T-helper 2 cell treated with Interferon-gamma antibody and Interleukin-4, amounts not matched to agents 5 μg/mL and 100 μg/mL, for 36 hours (primary cell): ENCODE data around the gene PTPRG.
"Not testable (repeated sequence)": the region's sequence is repeated elsewhere in the genome, so short reads cannot be mapped to it uniquely, and the experiment has no call there.

Experiments used
- DNase-seq: peaks from one replicate; pipeline ENCODE4 v3.0.0; 2021; ENCODE audit warnings: low spot score
- H3K27ac Mint-ChIP-seq: one replicate; pipeline ENCODE4 v1.8.0; 2021; ENCODE audit warnings: mild to moderate bottlenecking, mixed read lengths
- H3K27me3 Mint-ChIP-seq: one replicate; pipeline ENCODE4 v1.8.0; 2021; ENCODE audit warnings: low read depth, mixed read lengths
- H3K36me3 Mint-ChIP-seq: one replicate; pipeline ENCODE4 v1.8.0; 2021; ENCODE audit warnings: low read depth, mixed read lengths
- H3K4me1 Mint-ChIP-seq: one replicate; pipeline ENCODE4 v1.8.0; 2021; ENCODE audit warnings: low read depth, mixed read lengths
- H3K4me3 Mint-ChIP-seq: one replicate; pipeline ENCODE4 v1.8.0; 2022; ENCODE audit warnings: mild to moderate bottlenecking, moderate library complexity, mixed read lengths
- H3K9me3 Mint-ChIP-seq: one replicate; pipeline ENCODE4 v1.8.0; 2021; ENCODE audit warnings: mixed read lengths

PTPRG gene

GRCh38 chr3:61739640-61740039, 178.3 kb downstream of the PTPRG start:
- Mint-ChIP-seq H3K4me3 (no peak overlapping the region), H3K27ac (no peak overlapping the region), H3K4me1 (no peaks in the 10 kb centered on the region), H3K27me3 (no peaks in the 10 kb centered on the region), H3K9me3 (no peaks in the 10 kb centered on the region), H3K36me3 (no peaks in the 10 kb centered on the region)
- DNase-seq: no peak

DNA sequence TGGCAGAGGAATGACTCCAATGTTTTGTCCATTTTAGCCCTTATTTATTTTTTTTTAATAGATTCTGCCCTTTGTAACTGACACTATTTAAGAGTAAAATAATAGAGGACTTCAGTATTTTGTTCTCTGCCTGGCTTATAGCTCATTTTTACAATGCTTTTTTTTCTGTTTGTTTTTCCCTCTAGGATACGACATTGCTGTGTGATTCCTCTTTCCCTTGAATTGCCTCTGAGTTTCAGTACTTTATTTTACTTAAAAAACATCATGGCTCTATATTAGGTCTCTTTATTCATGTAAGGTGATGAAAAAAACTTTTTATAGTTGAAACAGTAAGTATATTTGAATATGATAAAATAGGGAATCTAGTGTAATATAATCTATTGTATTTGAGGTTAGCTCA, 179.1 kb downstream of the PTPRG start:
- H3K4me1 Mint-ChIP-seq: no peaks in the 10 kb centered on the region
- no peaks in the 10 kb centered on the region for H3K27me3 Mint-ChIP-seq
- no peak overlapping the region for H3K4me3 Mint-ChIP-seq
- DNase-seq: no peak
- H3K27ac Mint-ChIP-seq: no peak overlapping the region
- H3K36me3 Mint-ChIP-seq: no peaks in the 10 kb centered on the region
- H3K9me3 Mint-ChIP-seq: no peaks in the 10 kb centered on the region

DNA sequence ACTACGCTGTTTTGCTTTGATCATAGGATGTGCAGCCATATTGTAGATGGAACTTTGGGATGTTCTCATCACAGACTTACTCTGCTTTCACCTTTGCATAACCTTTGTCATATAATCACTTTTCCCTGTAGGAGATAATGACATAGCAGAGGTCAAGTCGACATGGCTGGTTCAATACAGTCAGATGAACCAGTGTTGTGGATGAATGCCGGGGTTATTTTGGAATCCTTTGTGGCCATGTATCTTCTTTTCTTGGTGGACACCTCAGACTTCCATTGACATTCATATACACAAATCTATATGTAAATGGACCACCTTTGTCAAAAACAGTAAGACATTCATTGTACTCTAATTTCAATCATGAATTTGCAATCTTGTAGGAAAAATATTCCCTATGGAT, 180.2 kb downstream of the PTPRG start:
- no peak overlapping the region for H3K27ac Mint-ChIP-seq
- no peaks in the 10 kb centered on the region for H3K4me1 Mint-ChIP-seq
- no peak for DNase-seq
- no peaks in the 10 kb centered on the region for H3K27me3 Mint-ChIP-seq
- no peak overlapping the region for H3K4me3 Mint-ChIP-seq
- no peaks in the 10 kb centered on the region for H3K36me3 Mint-ChIP-seq
- H3K9me3 Mint-ChIP-seq: no peaks in the 10 kb centered on the region

- no peaks in the 10 kb centered on the region for H3K9me3 Mint-ChIP-seq
- H3K27me3 Mint-ChIP-seq: no peaks in the 10 kb centered on the region
- no peak overlapping the region for H3K4me3 Mint-ChIP-seq
- H3K4me1 Mint-ChIP-seq: no peaks in the 10 kb centered on the region
- H3K36me3 Mint-ChIP-seq: no peaks in the 10 kb centered on the region
- DNase-seq: no peak
- H3K27ac Mint-ChIP-seq: no peak overlapping the region
Measured at GRCh38 chr3:61742006-61742405, 180.6 kb downstream of the PTPRG start.

- Mint-ChIP-seq H3K4me1 (no peaks in the 10 kb centered on the region), H3K27ac (no peak overlapping the region), H3K27me3 (no peaks in the 10 kb centered on the region), H3K4me3 (no peak overlapping the region), H3K9me3 (no peaks in the 10 kb centered on the region), H3K36me3 (no peaks in the 10 kb centered on the region)
- DNase-seq: no peak
Measured at GRCh38 chr3:61743067-61743466, 181.7 kb downstream of the PTPRG start.

- Mint-ChIP-seq H3K4me1 (no peaks in the 10 kb centered on the region), H3K27ac (no peak overlapping the region), H3K36me3 (no peaks in the 10 kb centered on the region), H3K4me3 (no peak overlapping the region), H3K27me3 (no peaks in the 10 kb centered on the region), H3K9me3 (no peaks in the 10 kb centered on the region)
- no peak for DNase-seq
Measured at GRCh38 chr3:61743686-61744242, 182.4 kb downstream of the PTPRG start.

DNA sequence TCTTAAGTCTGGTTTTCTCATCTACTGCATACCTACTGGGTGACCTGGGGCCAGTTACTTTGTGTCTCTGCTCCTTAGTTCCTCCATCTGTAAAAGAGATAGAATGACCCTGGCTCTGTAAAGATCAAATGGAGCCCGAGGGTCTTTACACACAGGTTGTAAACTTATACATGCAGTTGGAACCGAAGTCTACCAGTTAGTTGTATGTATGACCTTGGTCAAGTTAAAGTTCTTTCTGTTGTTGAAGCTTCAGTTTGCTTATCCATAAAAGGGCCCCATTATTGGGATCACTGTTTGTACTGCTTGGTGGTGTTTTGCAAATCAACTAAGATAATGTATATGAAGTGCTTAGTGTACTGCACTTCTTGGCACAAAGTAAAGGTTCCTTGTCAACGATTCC, 186.9 kb downstream of the PTPRG start:
- H3K27ac Mint-ChIP-seq: no peak overlapping the region
- peaks cover 2% of the 10 kb centered on the region for H3K27me3 Mint-ChIP-seq
- H3K4me3 Mint-ChIP-seq: no peak overlapping the region
- DNase-seq: no peak
- no peaks in the 10 kb centered on the region for H3K36me3 Mint-ChIP-seq
- no peaks in the 10 kb centered on the region for H3K9me3 Mint-ChIP-seq
- H3K4me1 Mint-ChIP-seq: no peaks in the 10 kb centered on the region

DNA sequence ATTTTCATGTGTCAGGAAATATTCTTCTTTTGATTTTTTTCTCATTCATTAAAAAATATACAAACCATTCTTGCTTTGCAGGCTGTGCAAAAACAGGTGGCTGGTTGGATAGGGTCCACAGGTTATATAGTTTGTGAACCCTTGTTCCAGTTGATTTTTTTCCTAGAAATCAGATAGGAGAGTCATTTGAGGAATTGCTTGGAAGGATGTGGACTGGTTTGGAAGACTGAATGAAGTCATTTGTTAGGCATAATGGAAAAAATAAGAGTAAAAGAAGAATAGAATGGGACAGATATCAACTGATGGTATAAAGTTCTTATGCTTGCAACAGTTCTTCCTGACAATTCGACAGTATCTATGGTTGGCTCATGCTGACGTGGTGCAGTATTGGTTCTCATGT, 189.4 kb downstream of the PTPRG start:
- Mint-ChIP-seq H3K36me3 (no peaks in the 10 kb centered on the region), H3K4me3 (no peak overlapping the region), H3K27me3 (peaks cover 2% of the 10 kb centered on the region), H3K9me3 (no peaks in the 10 kb centered on the region), H3K27ac (no peak overlapping the region), H3K4me1 (no peaks in the 10 kb centered on the region)
- DNase-seq: no peak

DNA sequence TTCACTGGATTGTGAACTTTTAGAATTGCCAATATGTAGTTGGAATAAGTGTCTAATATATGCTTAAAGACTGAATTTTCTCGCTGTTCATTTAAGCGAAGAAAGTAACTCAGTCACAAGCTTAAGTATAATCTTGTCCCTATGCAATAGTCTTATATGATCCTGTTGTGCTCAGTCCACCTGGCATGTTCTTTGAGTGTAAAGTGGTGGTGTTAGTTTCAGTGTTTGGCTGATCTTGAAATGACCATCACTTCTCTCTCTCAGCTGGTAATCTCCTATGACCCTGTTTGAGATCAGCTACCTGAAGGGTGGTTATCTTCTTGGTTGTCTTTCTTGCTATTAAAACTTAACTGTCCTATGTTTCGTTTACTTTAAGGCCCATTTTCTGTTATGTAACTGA, 197.5 kb downstream of the PTPRG start:
- Mint-ChIP-seq H3K36me3 (no peaks in the 10 kb centered on the region), H3K9me3 (no peaks in the 10 kb centered on the region), H3K4me1 (no peaks in the 10 kb centered on the region), H3K27me3 (no peaks in the 10 kb centered on the region), H3K27ac (no peak overlapping the region), H3K4me3 (no peak overlapping the region)
- no peak for DNase-seq

- not testable (repeated sequence) for H3K4me1 Mint-ChIP-seq, H3K9me3 Mint-ChIP-seq, H3K36me3 Mint-ChIP-seq, H3K27me3 Mint-ChIP-seq, H3K27ac Mint-ChIP-seq, DNase-seq, H3K4me3 Mint-ChIP-seq
Measured at GRCh38 chr3:61760783-61761182, 199.4 kb downstream of the PTPRG start.

GRCh38 chr3:61761694-61762430, 200.5 kb downstream of the PTPRG start:
- no peaks in the 10 kb centered on the region for H3K36me3 Mint-ChIP-seq
- no peak overlapping the region for H3K4me3 Mint-ChIP-seq
- H3K4me1 Mint-ChIP-seq: no peaks in the 10 kb centered on the region
- no peak overlapping the region for H3K27ac Mint-ChIP-seq
- no peaks in the 10 kb centered on the region for H3K9me3 Mint-ChIP-seq
- H3K27me3 Mint-ChIP-seq: no peaks in the 10 kb centered on the region
- no peak for DNase-seq

DNA sequence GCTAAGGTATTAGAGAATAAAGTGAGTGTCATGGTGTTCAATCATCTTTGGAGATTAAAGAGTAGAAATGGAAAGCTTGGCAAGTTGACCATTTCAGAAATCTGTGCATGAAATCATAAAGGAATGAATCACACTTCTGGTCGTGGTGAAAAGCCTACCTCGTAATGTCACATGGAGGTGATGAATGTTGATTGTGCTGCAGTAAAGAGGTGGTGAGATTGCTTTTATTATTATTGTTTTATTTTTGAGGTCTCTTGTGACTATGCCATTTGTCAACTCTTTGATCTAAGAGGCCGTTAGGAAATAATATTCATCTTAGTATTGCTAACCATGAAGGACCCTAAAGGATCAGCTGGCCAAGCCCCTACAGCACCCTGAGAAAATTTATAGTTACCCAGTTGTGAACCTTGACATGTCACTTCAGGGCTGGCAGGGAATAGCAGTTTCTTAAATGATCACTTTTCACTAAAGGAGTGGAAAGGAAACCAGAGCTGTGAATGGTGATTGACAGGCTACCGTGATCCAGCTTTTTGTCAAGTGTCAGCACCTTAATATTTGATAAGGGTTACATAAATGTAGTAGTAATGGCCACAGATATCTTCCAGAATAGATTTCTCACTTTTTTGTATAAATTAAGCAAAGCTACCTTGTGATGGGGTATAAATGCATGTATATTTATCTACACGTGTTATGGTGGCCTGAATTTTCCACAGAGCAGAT, 203.9 kb downstream of the PTPRG start:
- H3K4me1 Mint-ChIP-seq: no peaks in the 10 kb centered on the region
- H3K27me3 Mint-ChIP-seq: no peaks in the 10 kb centered on the region
- no peak overlapping the region for H3K27ac Mint-ChIP-seq
- H3K36me3 Mint-ChIP-seq: no peaks in the 10 kb centered on the region
- H3K9me3 Mint-ChIP-seq: no peaks in the 10 kb centered on the region
- H3K4me3 Mint-ChIP-seq: no peak overlapping the region
- no peak for DNase-seq

- DNase-seq: no peak
- Mint-ChIP-seq H3K27ac (no peak overlapping the region), H3K36me3 (no peaks in the 10 kb centered on the region), H3K4me3 (no peak overlapping the region), H3K27me3 (no peaks in the 10 kb centered on the region), H3K4me1 (no peaks in the 10 kb centered on the region), H3K9me3 (no peaks in the 10 kb centered on the region)
Measured at GRCh38 chr3:61768284-61769037, 207.1 kb downstream of the PTPRG start.
